GM12878 (cell line): ENCODE data around the gene GLS. TPM values are rescaled to one million over a fixed set of nuclear protein-coding genes. Genes with fewer than 3 reads are reported as not detected.
A peak's percentile ranks its signal among the peaks of the same experiment; 100 is the strongest.

ENCODE experiments used
- ATAC-seq: fragments of 200-7000 bp; cut with Tn5 transposase; 3 replicates; pipeline ENCODE4 v1.9.1; 2020; ENCODE audit warnings: mild to moderate bottlenecking, moderate library complexity
- BruUV-seq: library from RNA; stranded (reverse); fragments of 400-500 nt; replicated peaks from 2 replicates; lab custom pipeline; 2021; lab: Mats Ljungman, UMichigan
- CTCF ChIA-PET: fragments of 300-600 bp; sonication (Branson Sonifier 250); formaldehyde crosslinking; extraction: SDS; loops from one replicate; lab custom pipeline; 2021; ENCODE audit warnings: inconsistent platforms; lab: Yijun Ruan, JAX
- POLR2A ChIA-PET: fragments of 350-600 bp; formaldehyde crosslinking; extraction: SDS; loops from one replicate; lab custom pipeline; 2021; ENCODE audit warnings: inconsistent platforms; lab: Charles Lee
- RAD21 ChIA-PET: fragments of 300-600 bp; sonication (Branson Sonifier 250); formaldehyde crosslinking; loops from one replicate; lab custom pipeline; 2023; ENCODE audit warnings: antibody characterized with exemption; ENCODE audit not compliant: unreplicated experiment; lab: Charles Lee
- SMC1A ChIA-PET: fragments of 300-600 bp; sonication (Branson Sonifier 250); formaldehyde crosslinking; loops from one replicate; lab custom pipeline; 2023; ENCODE audit not compliant: unreplicated experiment, uncharacterized antibody; lab: Charles Lee
- DNase-seq: peaks from one replicate; pipeline ENCODE4 v3.0.0-alpha.2; 2011; ENCODE audit warnings: low read depth, low spot score
- FAIRE-seq: peaks from 3 replicates; lab custom pipeline; 2011; peaks lifted over from hg19 to GRCh38; lab: Jason Lieb, UNC
- H2AFZ ChIP-seq: 2 replicates; pipeline ENCODE4 v1.6.0; 2011; ENCODE audit warnings: low read depth, low read length, control low read depth; ENCODE audit not compliant: control insufficient read depth
- H3K27ac ChIP-seq: 2 replicates; pipeline ENCODE4 v1.5.1; 2011; ENCODE audit warnings: control low read depth; ENCODE audit not compliant: control insufficient read depth, insufficient read depth
- H3K27me3 ChIP-seq, 2 experiments: replicated peaks in 1 of 2; 2 replicates each; pipeline versions ENCODE4 v1.6.0 to v1.6.1; 2011; ENCODE audit warnings: low read length in 1 of 2; ENCODE audit not compliant: control insufficient read depth in 2 of 2, insufficient read depth in 2 of 2
- H3K36me3 ChIP-seq, 2 experiments: 2 replicates each; pipeline ENCODE4 v1.5.1; 2011; ENCODE audit warnings: low read length in 1 of 2; ENCODE audit not compliant: control insufficient read depth in 2 of 2, insufficient read depth in 2 of 2
- H3K4me1 ChIP-seq: 2 replicates; pipeline ENCODE4 v1.6.1; 2011; ENCODE audit warnings: mild to moderate bottlenecking, low read length, moderate library complexity, mixed read lengths; ENCODE audit not compliant: control insufficient read depth, insufficient read depth
- H3K4me2 ChIP-seq: 2 replicates; pipeline ENCODE4 v1.6.0; 2011; ENCODE audit warnings: control low read depth; ENCODE audit not compliant: control insufficient read depth, insufficient read depth
- H3K4me3 ChIP-seq: fragments of 200-600 bp; sonication (generic); 2 replicates; pipeline ENCODE4 v1.5.1; 2016
- H3K79me2 ChIP-seq: 2 replicates; pipeline ENCODE4 v1.6.0; 2011; ENCODE audit warnings: low read length; ENCODE audit not compliant: control insufficient read depth, insufficient read depth
- H3K9ac ChIP-seq: 2 replicates; pipeline ENCODE4 v1.8.0; 2011; ENCODE audit warnings: low read length, control low read depth, mixed read lengths; ENCODE audit not compliant: control insufficient read depth, insufficient read depth
- H3K9me3 ChIP-seq: replicated peaks from 3 replicates; pipeline ENCODE4 v1.5.1; 2011; ENCODE audit warnings: mild to moderate bottlenecking, low read length; ENCODE audit not compliant: control insufficient read depth, insufficient read depth
- H4K20me1 ChIP-seq: 2 replicates; pipeline ENCODE4 v1.6.0; 2011; ENCODE audit not compliant: control insufficient read depth, insufficient read depth
- DPF2 ChIP-seq: fragments of 450-650 bp; IDR thresholded peaks from 2 replicates; pipeline ENCODE4 v1.6.1; 2017; ENCODE audit warnings: mild to moderate bottlenecking
- JUNB ChIP-seq: IDR thresholded peaks from 2 replicates; pipeline ENCODE4 v1.6.1; 2016; ENCODE audit warnings: antibody characterized with exemption, mild to moderate bottlenecking
- MTA2 ChIP-seq: fragments of 450-650 bp; IDR thresholded peaks from 2 replicates; pipeline ENCODE4 v1.6.1; 2016; ENCODE audit warnings: low read depth, mild to moderate bottlenecking, moderate library complexity
- MYB ChIP-seq: fragments of 150-350 bp; IDR thresholded peaks from 2 replicates; pipeline ENCODE4 v1.6.1; 2014; ENCODE audit warnings: mild to moderate bottlenecking, low read depth, low read length, borderline replicate concordance
- SIN3A ChIP-seq: IDR thresholded peaks from 2 replicates; pipeline ENCODE4 v1.6.1; 2012; ENCODE audit warnings: low read depth, low read length, improper control_type of control experiment
- SPI1 ChIP-seq: IDR thresholded peaks from 2 replicates; pipeline ENCODE4 v1.6.1; 2011; ENCODE audit warnings: low read depth, mild to moderate bottlenecking, low read length, moderate library complexity, borderline replicate concordance; ENCODE audit not compliant: insufficient read depth
- SUPT20H ChIP-seq: IDR thresholded peaks from 2 replicates; pipeline ENCODE4 v1.6.1; 2011; ENCODE audit warnings: low read depth, mild to moderate bottlenecking, low read length, moderate library complexity, borderline replicate concordance; ENCODE audit not compliant: control insufficient read depth
- WRNIP1 ChIP-seq: IDR thresholded peaks from 2 replicates; pipeline ENCODE4 v1.6.1; 2011; ENCODE audit warnings: low read depth, low read length, improper control_type of control experiment, borderline replicate concordance
- YY1 ChIP-seq: IDR thresholded peaks from 2 replicates; pipeline ENCODE4 v1.6.1; 2011; ENCODE audit warnings: low read depth, mild to moderate bottlenecking, low read length
- ZNF622 ChIP-seq: fragments of 450-650 bp; IDR thresholded peaks from 2 replicates; pipeline ENCODE4 v1.6.1; 2017; ENCODE audit warnings: mild to moderate bottlenecking, inconsistent platforms
- WGBS: methylation state at CpG from one replicate; pipeline ENCODE4 v1.1.6; 2016; ENCODE audit warnings: low lambda C conversion rate; ENCODE audit not compliant: insufficient replicate concordance, insufficient coverage; ENCODE audit errors: missing lambda C conversion rate; 5-methylcytosine and 5-hydroxymethylcytosine counted together
- in situ Hi-C: fragments of 300-500 bp; cut with MboI; formaldehyde crosslinking; loops from 9 replicates; pipeline ENCODE4 v1.14.3; 2018; ENCODE audit warnings: mixed read lengths
- intact Hi-C: fragments of 100-400 bp; cut with micrococcal nuclease; formaldehyde crosslinking; loops from one replicate; pipeline ENCODE4 v1.14.2; 2022; ENCODE audit not compliant: unreplicated experiment
- polyA plus RNA-seq, 11 experiments: library from polyadenylated mRNA; depleted of rRNA in 4 of 11; unstranded in 6 of 11; stranded (reverse) in 5 of 11; fragments of >200 nt; fragmentation: Nextera tagmentation in 4 of 11; fragmentation: Illumina TruSeq in 1 of 11; extraction: Ambion mirVana in 4 of 11; extraction: Trizol in 1 of 11; gene quantifications; 1 replicate in 1 of 11; 2 replicates in 10 of 11; pipeline versions ENCODE4 v1.2.1 to v1.2.3, GENCODE V29; 2011 to 2016; ENCODE audit warnings: inconsistent platforms in 2 of 11, missing spikeins in 2 of 11, low read depth in 1 of 11
- total RNA-seq, 4 experiments: library from RNA; depleted of rRNA in 3 of 4; stranded (reverse); fragments of >200 nt in 3 of 4; fragmentation: Illumina TruSeq in 1 of 4; extraction: Trizol in 1 of 4; gene quantifications; 2 replicates each; pipeline versions ENCODE4 v1.2.1 to v1.2.3, GENCODE V29; 2013 to 2021
- TF ChIP-seq, protein P1 (sequence below): IDR thresholded peaks from 2 replicates; pipeline ENCODE4 v1.6.1; 2011; ENCODE audit warnings: mild to moderate bottlenecking, low read depth, low read length, moderate library complexity; ENCODE audit not compliant: insufficient replicate concordance

GLS gene
- total and polyA plus RNA-seq, 10 of the 15 experiments (the other 5 are each of a cell fraction or from before 2014, with no cell fraction given): 15.7 to 145 (median 70.8) TPM

- BruUV-seq: no TSS peak
- H3K4me2 ChIP-seq: peak overlapping the region; percentile 11; the same call in 1 of the 2 replicates
- no peak overlapping the region for H2AFZ ChIP-seq
- FAIRE-seq: no peak
- H3K4me1 ChIP-seq: no peaks in the 10 kb centered on the region
- WGBS: 50% methylated on average over 2 of the region's 2 CpGs
- ChIA-PET POLR2A (interaction anchor here (0.6 to 1.0 kb wide), 2 partner anchors 39 to 147 kb away, joined by 3 read pairs; no protein-coding TSS in a partner anchor), CTCF (interaction anchor here (0.7 to 2.5 kb wide), 8 partner anchors 24 to 199 kb away, joined by 3 to 10 read pairs (median 4); no protein-coding TSS in a partner anchor), RAD21 (interaction anchor here (0.5 to 1.0 kb wide), 3 partner anchors 21 to 73 kb away, joined by 3 read pairs; partner anchors contain the start of gene GLS), SMC1A (interaction anchor here (0.7 to 1.5 kb wide), 7 partner anchors 21 to 175 kb away, joined by 3 to 8 read pairs (median 4); no protein-coding TSS in a partner anchor)
- in situ Hi-C loops: no loop called here
- H3K9me3 ChIP-seq: no peaks in the 10 kb centered on the region
- no peak overlapping the region for H3K9ac ChIP-seq
- no peaks in the 10 kb centered on the region for H3K27me3 ChIP-seq
- H3K36me3 ChIP-seq: no peaks in the 10 kb centered on the region
- no peak overlapping the region for H3K27ac ChIP-seq
- ATAC-seq: peak; percentile 74
- peak; percentile 16; the same call in 1 of the 2 replicates for TF ChIP-seq JUNB
- peak; percentile 80 for TF ChIP-seq SPI1
- no peak for TF ChIP-seq SUPT20H
- intact Hi-C loops: loop anchor here (1.0 to 5.0 kb wide), 2 partner anchors 29 to 109 kb away; no protein-coding TSS in a partner anchor
- H3K79me2 ChIP-seq: no peaks in the 10 kb centered on the region
- H3K4me3 ChIP-seq: no peak overlapping the region
- H4K20me1 ChIP-seq: no peaks in the 10 kb centered on the region
- DNase-seq: no peak
Measured at GRCh38 chr2:190853531-190854383, 26.9 kb upstream of the GLS start.

DNA sequence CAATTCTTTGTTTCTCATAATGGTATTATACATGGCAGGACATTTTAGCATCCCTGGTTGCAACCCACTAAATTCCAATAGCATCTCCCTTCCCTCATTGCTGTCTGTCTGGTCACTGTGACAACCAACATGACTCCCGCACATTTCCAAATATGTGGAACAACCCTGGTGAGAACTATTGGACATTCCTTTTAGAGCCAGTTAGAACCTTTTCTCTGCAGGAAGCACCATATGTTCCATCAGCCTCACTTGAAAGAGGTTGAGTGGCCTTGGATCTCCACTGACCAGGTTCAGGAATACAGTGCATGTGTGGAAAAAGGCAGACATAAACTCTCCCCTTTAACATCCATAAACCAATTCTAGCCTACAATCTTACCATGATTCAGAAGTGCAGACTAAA, 25.9 kb upstream of the GLS start:
- ChIA-PET SMC1A (interaction anchor here (1.4 kb wide), 1 partner anchor 93 kb away, joined by 8 read pairs; no protein-coding TSS in a partner anchor), RAD21 (no interaction called here), POLR2A (no interaction called here), CTCF (interaction anchor here (1.4 to 2.5 kb wide), 5 partner anchors 23 to 198 kb away, joined by 3 to 10 read pairs (median 4); no protein-coding TSS in a partner anchor)
- no peaks in the 10 kb centered on the region for H3K79me2 ChIP-seq
- H3K4me2 ChIP-seq: no peak overlapping the region
- H3K4me1 ChIP-seq: no peaks in the 10 kb centered on the region
- H3K9ac ChIP-seq: no peak overlapping the region
- intact Hi-C loops (loop anchor here (1.0 to 5.0 kb wide), 2 partner anchors 28 to 108 kb away; no protein-coding TSS in a partner anchor), in situ Hi-C loops (no loop called here)
- H3K27ac ChIP-seq: no peak overlapping the region
- WGBS: 95% methylated on average over 1 of the region's 1 CpG
- FAIRE-seq (no peak), DNase-seq (no peak), ATAC-seq (no peak)
- no peaks in the 10 kb centered on the region for H3K9me3 ChIP-seq
- H3K27me3 ChIP-seq: no peaks in the 10 kb centered on the region
- no TSS peak for BruUV-seq
- H2AFZ ChIP-seq: no peak overlapping the region
- H3K4me3 ChIP-seq: no peak overlapping the region
- H4K20me1 ChIP-seq: no peaks in the 10 kb centered on the region
- no peaks in the 10 kb centered on the region for H3K36me3 ChIP-seq
- TF ChIP-seq DPF2 (no peak), MYB (no peak), MTA2 (no peak), SIN3A (no peak), WRNIP1 (no peak), ZNF622 (no peak), YY1 (no peak)
- TF ChIP-seq, protein P1, sequence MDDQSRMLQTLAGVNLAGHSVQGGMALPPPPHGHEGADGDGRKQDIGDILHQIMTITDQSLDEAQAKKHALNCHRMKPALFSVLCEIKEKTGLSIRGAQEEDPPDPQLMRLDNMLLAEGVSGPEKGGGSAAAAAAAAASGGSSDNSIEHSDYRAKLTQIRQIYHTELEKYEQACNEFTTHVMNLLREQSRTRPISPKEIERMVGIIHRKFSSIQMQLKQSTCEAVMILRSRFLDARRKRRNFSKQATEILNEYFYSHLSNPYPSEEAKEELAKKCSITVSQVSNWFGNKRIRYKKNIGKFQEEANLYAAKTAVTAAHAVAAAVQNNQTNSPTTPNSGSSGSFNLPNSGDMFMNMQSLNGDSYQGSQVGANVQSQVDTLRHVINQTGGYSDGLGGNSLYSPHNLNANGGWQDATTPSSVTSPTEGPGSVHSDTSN: no peak
